ENCODE measurements around the gene NBL1. TPM values are rescaled to one million over a fixed set of nuclear protein-coding genes. Genes with fewer than 3 reads are reported as not detected.

NBL1 gene
- total RNA-seq, 3 donors from 2014 or later: 320 to 457 (median 426) TPM

GRCh38 chr1:19617376-19617775 lies 26.7 kb upstream of the NBL1 start:
- ATAC-seq (no peak), DNase-seq (no peak)
- H3K4me1 ChIP-seq (ENCODE audit: low read depth): peaks cover 64% of the 10 kb centered on the region
- no peaks in the 10 kb centered on the region for H3K9me3 ChIP-seq
- intact Hi-C loops (cut with DNase I, micrococcal nuclease): no loop called here
- no peak for TF ChIP-seq CTCF (IDR thresholded peaks at IDR 0.05)
- no peak overlapping the region for H3K4me3 ChIP-seq
- no peaks in the 10 kb centered on the region for H3K36me3 ChIP-seq (ENCODE audit: low read depth)

- DNase-seq (no peak), ATAC-seq (no peak)
- Histone ChIP-seq H3K9me3 (no peaks in the 10 kb centered on the region), H3K4me3 (no peak overlapping the region), H3K36me3 (ENCODE audit: low read depth) (no peaks in the 10 kb centered on the region), H3K4me1 (ENCODE audit: low read depth) (peaks cover 54% of the 10 kb centered on the region)
- TF ChIP-seq CTCF (IDR thresholded peaks at IDR 0.05): no peak
- intact Hi-C loops (cut with DNase I, micrococcal nuclease): no loop called here
These were observed 25.7 kb upstream of the NBL1 start for GRCh38 chr1:19618428-19618827.

DNA sequence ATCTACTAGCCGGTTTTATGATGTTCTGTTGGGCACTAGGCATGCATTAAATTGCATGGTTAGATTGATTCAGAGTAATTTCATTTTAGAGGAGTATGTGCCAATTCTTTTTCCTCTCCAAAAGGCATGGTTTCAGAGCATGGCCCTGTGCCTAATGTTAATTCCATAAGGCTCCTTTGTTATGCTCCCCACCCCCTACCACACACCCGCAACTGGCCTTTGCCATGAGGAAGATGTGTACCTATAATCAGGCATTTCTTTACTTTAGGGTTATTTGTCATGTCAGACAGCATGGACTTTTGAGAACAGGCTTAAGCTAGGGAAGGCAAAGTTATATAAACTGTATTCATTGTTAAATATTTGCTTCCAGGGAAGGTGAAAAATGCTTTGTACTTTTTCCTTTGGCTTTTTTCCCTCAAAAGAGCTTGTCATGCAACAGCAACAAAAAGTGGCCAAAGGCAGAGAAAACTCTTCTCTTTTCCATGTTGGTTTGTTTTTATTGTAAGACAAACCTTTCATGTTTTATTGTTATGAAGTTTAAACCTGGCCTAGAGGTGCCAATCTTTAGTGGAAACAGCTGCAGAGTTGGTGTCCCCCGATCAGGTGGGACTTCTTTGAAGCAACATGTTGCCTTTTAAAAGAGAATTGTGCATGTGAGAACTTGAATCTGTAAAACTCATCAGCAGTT lies 24.3 kb upstream of the NBL1 start:
- intact Hi-C loops (cut with DNase I, micrococcal nuclease): no loop called here
- no peaks in the 10 kb centered on the region for H3K9me3 ChIP-seq
- H3K36me3 ChIP-seq (ENCODE audit: low read depth): no peaks in the 10 kb centered on the region
- DNase-seq (peak; percentile 56 to 75 (median 66)), ATAC-seq (peak; percentile 92)
- H3K4me3 ChIP-seq: no peak overlapping the region
- H3K4me1 ChIP-seq (ENCODE audit: low read depth): peaks cover 45% of the 10 kb centered on the region
- TF ChIP-seq CTCF (IDR thresholded peaks at IDR 0.05): no peak

GRCh38 chr1:19620786-19621185 lies 23.3 kb upstream of the NBL1 start:
- no peak for DNase-seq
- no peak for TF ChIP-seq CTCF (IDR thresholded peaks at IDR 0.05)
- no peaks in the 10 kb centered on the region for H3K9me3 ChIP-seq
- peaks cover 38% of the 10 kb centered on the region for H3K4me1 ChIP-seq (ENCODE audit: low read depth)
- ATAC-seq: no peak
- no peaks in the 10 kb centered on the region for H3K36me3 ChIP-seq (ENCODE audit: low read depth)
- H3K4me3 ChIP-seq: no peak overlapping the region
- intact Hi-C loops (cut with DNase I, micrococcal nuclease): no loop called here

GRCh38 chr1:19621274-19621950 lies 22.7 kb upstream of the NBL1 start:
- ATAC-seq (no peak), DNase-seq (no peak)
- no peak for TF ChIP-seq CTCF (IDR thresholded peaks at IDR 0.05)
- no peaks in the 10 kb centered on the region for H3K9me3 ChIP-seq
- no peaks in the 10 kb centered on the region for H3K36me3 ChIP-seq (ENCODE audit: low read depth)
- peaks cover 35% of the 10 kb centered on the region for H3K4me1 ChIP-seq (ENCODE audit: low read depth)
- no peak overlapping the region for H3K4me3 ChIP-seq
- intact Hi-C loops (cut with DNase I, micrococcal nuclease): no loop called here
